ENCODE data around the gene KRTAP10-5.
"Not testable (repeated sequence)": the region's sequence is repeated elsewhere in the genome, so short reads cannot be mapped to it uniquely, and the experiment has no call there.

KRTAP10-5 gene

DNA sequence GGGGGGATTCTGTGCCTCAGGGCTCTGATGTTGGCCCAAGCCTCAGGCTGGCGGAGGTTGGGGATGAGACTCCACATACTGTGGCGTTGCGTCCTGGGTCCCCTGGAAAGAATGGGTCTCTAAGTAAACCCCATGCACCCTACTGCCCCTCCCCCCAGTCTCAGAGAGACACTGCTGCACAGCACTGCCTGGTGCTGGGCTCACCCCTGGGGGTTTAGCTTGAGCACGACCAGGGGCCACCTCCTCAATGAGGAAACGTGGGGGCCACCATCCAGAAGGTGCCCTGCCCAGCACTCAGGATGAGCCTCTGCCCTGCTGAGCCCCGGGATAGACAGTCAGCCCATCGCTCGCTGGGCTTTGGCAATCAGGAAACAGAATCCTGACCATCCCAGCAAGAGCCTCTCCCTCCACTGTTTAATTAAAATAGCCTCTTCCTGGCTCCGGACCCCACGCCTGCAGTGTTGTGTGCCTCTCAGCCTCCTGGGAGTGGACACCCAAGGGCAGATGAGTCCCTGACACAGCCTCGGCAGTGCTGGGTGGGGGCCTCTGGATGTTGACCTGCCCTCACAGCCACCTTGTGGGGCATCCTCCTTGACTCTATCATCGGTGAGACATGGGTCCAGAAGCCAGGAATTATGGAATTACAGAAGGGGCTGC is 10.4 kb downstream of the KRTAP10-5 start:
- DNase-seq: no peak

- DNase-seq: no peak
Measured at GRCh38 chr21:44568667-44569556, 11.5 kb downstream of the KRTAP10-5 start.

GRCh38 chr21:44568261-44568660 is 12.1 kb downstream of the KRTAP10-5 start:
- no peak for DNase-seq

DNA sequence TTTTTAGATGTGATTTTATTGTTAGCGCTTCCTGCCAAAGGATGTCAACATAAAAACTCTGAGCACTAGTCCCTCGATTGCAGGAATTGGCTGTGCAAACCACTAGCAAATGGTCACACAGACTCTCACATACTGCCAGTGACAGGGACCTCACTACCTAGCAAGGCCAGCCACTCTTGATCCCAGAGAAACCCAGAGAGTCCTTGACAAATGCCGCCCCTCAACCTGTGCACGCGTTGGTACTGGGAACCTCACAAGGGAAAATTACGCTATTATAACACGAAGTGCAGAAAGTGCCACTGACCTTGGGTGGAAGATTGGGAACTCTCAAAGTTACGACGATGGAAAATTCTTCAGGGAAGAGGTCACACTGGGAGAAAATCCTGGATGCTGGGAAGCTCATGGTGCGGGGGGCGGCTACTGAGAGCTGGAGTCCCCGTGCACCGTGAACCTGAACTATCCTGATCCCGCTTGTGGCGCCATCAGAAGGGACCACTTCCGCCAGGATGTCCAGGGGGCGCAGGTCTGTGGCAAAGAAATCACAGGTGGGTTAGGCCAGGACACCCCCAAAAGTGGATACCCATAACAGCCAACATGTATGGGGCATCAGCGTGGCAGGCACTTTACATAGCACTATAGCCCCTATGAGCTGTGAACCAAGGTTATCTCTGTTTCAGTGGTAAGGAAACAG is 12.8 kb downstream of the KRTAP10-5 start:
- DNase-seq: no peak

DNA sequence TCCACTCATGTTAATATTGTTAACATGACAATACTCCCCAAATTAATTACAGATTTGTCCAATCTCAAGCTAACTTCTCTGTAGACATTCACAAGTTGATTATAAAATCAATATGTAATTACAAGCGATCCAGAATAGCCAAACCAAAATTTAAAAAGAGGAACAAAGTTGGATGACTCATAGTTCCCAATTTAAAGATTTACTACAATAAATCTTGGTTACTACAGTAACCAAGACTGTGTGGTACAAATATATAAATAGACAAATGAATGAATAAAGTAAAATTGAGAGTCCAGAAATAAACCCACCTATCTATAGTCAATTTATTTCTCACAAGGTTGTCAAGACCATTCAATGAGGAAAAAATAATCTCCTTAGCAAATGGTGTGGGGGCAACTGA is 14.0 kb downstream of the KRTAP10-5 start:
- DNase-seq: no peak

DNA sequence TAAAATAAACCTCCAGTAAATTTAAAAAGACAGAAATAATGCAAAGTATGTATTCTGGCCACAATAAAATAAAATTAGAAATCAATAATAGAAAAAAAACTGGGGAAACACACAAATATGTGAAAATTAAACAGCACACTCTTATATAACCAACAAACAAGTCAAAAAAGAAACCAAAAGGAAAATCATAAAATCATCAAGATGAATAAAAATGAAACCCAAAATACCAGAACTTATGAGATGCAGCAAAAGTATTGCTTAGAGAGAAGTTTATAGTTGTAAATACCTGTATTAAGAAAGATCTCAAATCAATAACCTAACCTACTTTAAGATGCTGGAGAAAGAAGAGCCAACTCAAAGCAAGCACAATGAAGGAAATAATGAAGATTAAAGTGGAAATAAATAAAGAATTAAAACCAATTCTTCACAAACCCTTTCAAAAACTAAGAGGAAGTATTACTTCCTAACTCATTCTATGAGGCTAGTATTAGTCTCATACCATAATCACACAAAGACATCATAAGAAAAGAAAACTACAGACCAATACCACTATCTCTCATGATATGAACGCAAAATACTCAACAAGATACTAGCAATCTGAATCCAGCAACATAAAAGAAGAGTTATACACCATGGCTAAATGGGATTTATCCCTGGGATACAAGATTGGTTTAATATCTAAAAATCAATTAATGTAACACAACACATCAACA is 15.4 kb downstream of the KRTAP10-5 start:
- no peak for DNase-seq

GRCh38 chr21:44564099-44564498 is 16.3 kb downstream of the KRTAP10-5 start:
- DNase-seq: no peak

DNA sequence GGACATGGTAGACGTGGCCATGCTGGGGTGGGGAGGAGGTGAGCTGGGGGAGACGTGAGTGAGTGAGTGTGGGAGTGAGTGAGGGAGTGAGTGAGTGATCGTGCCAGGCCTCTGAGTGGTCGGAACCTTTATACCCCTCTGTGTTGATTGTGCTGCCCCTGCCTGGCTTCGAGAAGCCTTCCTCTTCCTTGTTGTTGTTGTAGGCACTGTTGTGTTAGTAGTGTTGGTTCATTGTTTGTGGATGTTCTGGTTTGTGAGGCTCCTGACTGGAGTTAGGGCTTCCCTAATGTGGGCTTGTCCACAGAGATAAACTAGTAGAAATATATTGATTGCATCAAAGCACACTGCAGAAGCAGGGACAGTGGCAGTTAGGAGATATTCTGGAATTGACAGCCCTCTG is 21.7 kb downstream of the KRTAP10-5 start, which contains the start of gene KRTAP10-3:
Gene KRTAP10-3 (minus strand): TSS at position 101 of the 400 bp plus-strand sequence. CDS start 80 bp downstream, at position 21.
- no peak for DNase-seq

DNA sequence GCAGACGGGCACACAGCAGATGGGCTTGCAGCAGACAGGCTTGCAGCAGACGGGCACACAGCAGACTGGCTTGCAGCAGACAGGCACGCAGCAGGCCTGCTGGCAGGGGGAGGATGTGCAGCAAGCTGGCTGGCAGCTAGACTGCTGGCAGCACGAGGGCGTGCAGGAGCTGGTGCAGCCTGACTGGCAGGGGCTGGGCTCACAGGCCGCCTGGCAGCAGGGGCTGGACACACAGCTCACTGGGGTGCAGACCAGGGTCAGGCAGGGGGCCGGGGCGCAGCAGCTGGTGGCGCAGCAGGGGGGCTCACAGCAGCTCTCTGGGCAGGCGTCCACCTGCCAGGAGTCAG is 22.1 kb downstream of the KRTAP10-5 start:
- not testable (repeated sequence) for DNase-seq

GRCh38 chr21:44557491-44558328 is 22.7 kb downstream of the KRTAP10-5 start:
- no peak for DNase-seq

- no peak for DNase-seq
Measured at GRCh38 chr21:44556879-44557278, 23.5 kb downstream of the KRTAP10-5 start.

DNA sequence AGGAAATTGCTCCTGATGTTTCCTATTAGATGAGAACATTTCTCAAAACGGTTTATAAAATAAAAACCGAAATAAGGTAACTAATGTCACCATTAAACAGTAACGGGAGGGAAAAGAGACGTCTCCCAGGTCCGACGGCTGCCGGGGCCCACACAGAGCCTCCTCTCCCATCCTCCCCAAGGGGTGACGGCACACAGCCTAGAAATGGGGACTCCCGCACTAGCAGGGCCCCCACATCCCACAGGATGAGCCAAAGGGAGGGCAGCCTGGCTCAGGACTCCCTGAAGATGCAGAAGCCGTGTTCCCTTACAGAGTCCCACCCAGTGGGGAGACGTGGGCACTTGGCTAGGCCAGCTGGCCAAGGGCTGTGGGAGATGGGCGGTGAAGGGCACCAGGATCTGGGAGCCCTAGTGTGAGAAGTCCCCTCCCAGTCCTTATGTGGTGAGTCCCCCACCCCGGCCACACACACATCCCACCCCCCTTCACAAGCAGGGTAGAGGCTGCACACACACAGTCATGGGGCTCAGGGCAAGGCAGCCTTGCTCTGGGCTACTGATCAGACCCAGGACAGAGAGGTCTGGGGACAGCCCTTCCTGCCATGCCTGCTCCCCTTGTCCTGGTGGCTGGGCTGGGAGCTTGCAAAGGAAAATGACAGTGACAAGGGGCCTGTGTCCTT is 25.1 kb downstream of the KRTAP10-5 start:
- DNase-seq: no peak

DNA sequence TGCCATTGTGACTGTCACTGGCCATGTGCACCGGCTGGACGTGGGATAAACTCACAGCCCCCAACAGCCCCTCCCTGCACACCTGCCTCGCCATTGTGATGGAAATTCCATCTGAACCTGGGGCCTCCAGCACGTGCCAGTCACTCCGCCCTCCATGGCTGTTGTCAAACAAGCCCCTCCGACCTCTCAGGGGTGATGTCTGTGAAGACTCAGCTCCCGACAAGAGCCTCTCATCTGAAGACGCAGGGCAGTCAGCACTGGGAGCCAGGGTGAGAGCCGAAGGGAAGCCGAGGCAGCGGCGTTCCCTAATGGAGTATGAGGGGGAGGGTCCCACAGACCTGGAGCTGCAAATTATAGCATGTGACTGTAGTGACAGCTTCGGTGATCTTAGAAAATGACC is 27.7 kb downstream of the KRTAP10-5 start:
- no peak for DNase-seq

DNA sequence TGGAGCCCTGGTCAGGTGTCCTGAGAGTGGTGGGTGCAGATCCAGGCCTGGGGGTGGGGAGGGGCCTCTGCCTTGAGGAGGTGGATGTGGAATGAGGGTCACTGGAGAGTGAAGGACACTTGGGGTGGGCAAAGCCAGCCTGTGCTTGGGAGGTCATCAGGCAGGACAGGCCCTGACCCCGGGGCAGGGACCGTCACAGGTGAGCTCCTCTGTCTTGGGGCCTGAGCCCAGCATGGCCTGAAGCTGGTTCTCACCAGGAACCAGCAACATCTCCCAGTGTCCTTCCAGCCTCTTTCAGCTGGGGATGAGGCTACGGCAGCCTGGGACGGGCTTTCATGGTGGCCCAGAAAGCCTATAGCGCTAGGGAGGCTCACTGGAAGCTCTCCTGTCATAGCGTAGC is 28.3 kb downstream of the KRTAP10-5 start:
- DNase-seq: no peak

DNA sequence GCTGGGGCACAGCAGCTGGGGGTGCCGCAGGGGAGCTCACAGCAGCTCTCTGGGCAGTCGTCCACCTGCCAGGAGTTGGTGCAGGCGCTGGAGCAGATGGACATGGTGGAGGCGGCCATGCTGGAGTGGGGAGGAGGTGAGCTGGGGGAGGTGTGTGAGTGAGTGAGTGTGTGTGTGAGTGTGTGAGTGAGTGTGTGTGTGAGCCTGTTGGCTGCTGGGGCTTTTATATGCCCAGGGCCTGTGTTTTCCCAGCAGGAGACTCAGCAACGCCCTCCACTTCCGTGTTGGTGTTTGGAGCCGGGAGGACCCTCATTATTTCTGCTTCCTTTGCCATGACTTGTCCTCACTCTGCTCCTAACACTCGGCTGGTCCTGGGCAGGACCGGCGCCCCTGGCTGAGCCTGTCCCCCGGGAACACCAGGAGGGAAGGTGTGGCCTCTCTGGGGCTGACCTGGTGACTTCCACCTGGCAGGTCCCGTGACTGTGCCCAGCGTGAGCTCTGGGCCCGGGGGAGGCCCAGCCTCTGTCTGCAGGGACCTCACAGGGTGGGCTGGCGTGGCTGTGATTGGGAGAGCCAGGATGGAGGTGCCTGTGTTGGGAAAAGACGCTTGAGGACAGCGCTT is 29.0 kb downstream of the KRTAP10-5 start, which contains the start of gene KRTAP10-2:
Gene KRTAP10-2 (minus strand): TSS at position 166 of the 622 bp plus-strand sequence. CDS start 47 bp downstream, at position 119.
- no peak for DNase-seq

DNA sequence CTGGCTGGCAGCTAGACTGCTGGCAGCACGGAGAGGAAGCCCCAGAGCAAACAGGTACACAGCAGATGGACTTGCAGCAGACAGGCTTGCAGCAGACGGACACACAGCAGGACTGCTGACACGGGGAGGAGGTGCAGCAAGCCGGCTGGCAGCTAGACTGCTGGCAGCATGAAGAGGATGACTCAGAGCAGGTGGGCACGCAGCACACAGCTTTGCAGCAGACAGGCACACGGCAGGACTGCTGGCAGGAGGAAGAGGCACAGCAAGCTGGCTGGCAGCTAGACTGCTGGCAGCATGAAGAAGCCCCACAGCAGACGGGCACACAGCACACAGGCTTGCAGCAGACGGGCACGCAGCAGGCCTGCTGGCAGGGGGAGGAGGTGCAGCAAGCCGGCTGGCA is 29.6 kb downstream of the KRTAP10-5 start:
- DNase-seq: no peak

GRCh38 chr21:44550285-44550684 is 30.1 kb downstream of the KRTAP10-5 start:
- not testable (repeated sequence) for DNase-seq

DNA sequence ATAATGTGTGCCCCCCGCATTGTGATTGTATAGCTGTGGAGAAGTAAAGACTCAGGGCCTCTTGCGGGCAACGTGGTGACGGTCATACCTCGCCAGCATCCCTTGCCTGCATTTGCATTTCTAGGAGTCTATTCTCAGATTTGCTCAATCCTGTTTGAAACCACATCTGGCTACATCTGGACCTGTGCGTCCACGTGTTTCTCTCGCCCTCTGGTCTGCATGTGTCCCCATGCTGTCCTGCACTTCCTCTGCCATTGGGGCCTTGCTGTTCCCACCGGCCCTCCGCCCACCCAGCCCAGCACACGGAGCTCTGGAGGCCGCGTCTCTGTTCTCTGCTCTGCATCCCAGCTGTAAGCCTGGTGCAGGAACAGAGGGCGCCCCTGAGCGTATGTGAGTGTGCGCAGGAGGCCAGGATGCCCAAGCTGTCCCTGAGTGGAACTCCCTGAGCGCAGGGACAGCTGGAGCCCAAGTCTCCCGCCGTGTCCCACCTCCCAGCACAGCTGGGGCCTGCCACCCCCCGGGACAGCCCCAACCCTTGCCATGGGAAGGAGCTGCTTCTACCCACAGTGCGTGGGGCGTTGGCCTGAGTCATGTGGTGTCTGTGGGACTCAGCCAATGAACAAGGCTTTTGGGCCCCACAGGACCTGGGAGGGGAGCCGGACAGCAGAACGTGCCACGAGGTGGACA is 30.7 kb downstream of the KRTAP10-5 start:
- no peak for DNase-seq

GRCh38 chr21:44548922-44549321 is 31.5 kb downstream of the KRTAP10-5 start:
- no peak for DNase-seq

DNA sequence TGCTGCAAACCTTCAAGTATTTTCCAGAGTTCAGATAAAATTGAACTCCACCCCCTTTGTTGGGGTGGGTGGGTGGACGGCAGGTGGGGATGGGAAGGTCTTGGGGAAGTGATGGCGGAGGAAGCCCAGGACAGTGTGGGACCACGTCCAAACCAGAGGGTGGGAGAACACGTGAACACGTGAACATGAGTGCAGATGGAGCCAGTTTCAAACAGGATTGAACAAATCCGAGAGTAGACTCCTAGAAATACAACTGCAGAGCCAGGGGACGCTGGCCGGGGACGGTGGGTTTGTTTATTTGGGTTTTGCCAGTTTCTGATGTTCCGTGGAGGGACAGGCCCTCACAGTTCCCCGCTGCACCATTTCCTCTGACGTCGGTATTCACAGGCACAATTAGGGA is 32.0 kb downstream of the KRTAP10-5 start:
- no peak for DNase-seq

Measured in femur (tissue), 1 donor.